CD14-positive monocyte (primary cell): ENCODE measurements around the gene ANGPTL2. TPM values are rescaled to one million over a fixed set of nuclear protein-coding genes. Genes with fewer than 3 reads are reported as not detected.

ENCODE experiments used
- DNase-seq, 3 donors: peaks; one replicate each; pipeline ENCODE4 v3.0.0-alpha.2; 2011 to 2022
- H2AFZ ChIP-seq: 2 replicates; pipeline ENCODE4 v1.6.0; 2012; ENCODE audit warnings: mild to moderate bottlenecking, low read depth, low read length, inconsistent platforms; ENCODE audit not compliant: insufficient read depth, poor library complexity, severe bottlenecking
- H3K27ac ChIP-seq, 2 donors: 1 replicate in 1 of 2; 2 replicates in 1 of 2; pipeline ENCODE4 v1.5.1; 2012 to 2013; ENCODE audit warnings: low read length in 2 of 2, control low read depth in 1 of 2, inconsistent platforms in 1 of 2, low read depth in 1 of 2, mild to moderate bottlenecking in 1 of 2
- H3K27me3 ChIP-seq, 2 donors: one replicate each; pipeline versions ENCODE4 v1.6.0 to v1.6.1; 2011 to 2013; ENCODE audit warnings: low read length in 2 of 2; ENCODE audit not compliant: control insufficient read depth in 2 of 2, insufficient read depth in 2 of 2
- H3K36me3 ChIP-seq, 2 donors: replicated peaks in 1 of 2; 1 replicate in 1 of 2; 2 replicates in 1 of 2; pipeline versions ENCODE4 v1.5.1 to v1.6.1; 2012 to 2013; ENCODE audit warnings: low read length in 2 of 2, control low read depth in 1 of 2, inconsistent platforms in 1 of 2, mild to moderate bottlenecking in 1 of 2; ENCODE audit not compliant: insufficient read depth in 2 of 2, control insufficient read depth in 1 of 2
- H3K4me1 ChIP-seq, 2 donors: 1 replicate in 1 of 2; 2 replicates in 1 of 2; pipeline versions ENCODE4 v1.5.1 to v1.6.1; 2012 to 2013; ENCODE audit warnings: low read length in 2 of 2, control low read depth in 1 of 2, inconsistent platforms in 1 of 2, mild to moderate bottlenecking in 1 of 2, moderate library complexity in 1 of 2; ENCODE audit not compliant: insufficient read depth in 2 of 2, control insufficient read depth in 1 of 2
- H3K4me2 ChIP-seq: replicated peaks from 2 replicates; pipeline ENCODE3; 2012; ENCODE audit warnings: low read length, moderate library complexity, mild to moderate bottlenecking; ENCODE audit not compliant: poor library complexity, severe bottlenecking; ENCODE audit errors: extremely low read depth
- H3K4me3 ChIP-seq, 3 experiments: fragments of 200-600 bp in 1 of 3; sonication (generic) in 1 of 3; replicated peaks in 1 of 3; 1 replicate in 2 of 3; 2 replicates in 1 of 3; pipeline ENCODE4 v1.5.1; 2011 to 2013; ENCODE audit warnings: low read length in 3 of 3, mild to moderate bottlenecking in 3 of 3, control low read depth in 2 of 3, low read depth in 2 of 3, inconsistent platforms in 1 of 3, moderate library complexity in 1 of 3
- H3K79me2 ChIP-seq: 2 replicates; pipeline ENCODE4 v1.6.0; 2012; ENCODE audit warnings: mild to moderate bottlenecking, control low read depth, inconsistent platforms, low read length, moderate library complexity; ENCODE audit not compliant: insufficient read depth
- H3K9ac ChIP-seq: 2 replicates; pipeline ENCODE4 v1.6.0; 2017; ENCODE audit warnings: low read length, mild to moderate bottlenecking; ENCODE audit not compliant: insufficient read depth, poor library complexity, severe bottlenecking
- H3K9me3 ChIP-seq, 2 donors: replicated peaks in 1 of 2; 1 replicate in 1 of 2; 2 replicates in 1 of 2; pipeline versions ENCODE4 v1.5.1 to v1.6.1; 2012 to 2013; ENCODE audit warnings: low read length in 2 of 2, control low read depth in 1 of 2; ENCODE audit not compliant: control insufficient read depth in 1 of 2, insufficient read depth in 1 of 2
- H4K20me1 ChIP-seq: 2 replicates; pipeline ENCODE4 v1.6.0; 2012; ENCODE audit warnings: mild to moderate bottlenecking, low read length, control low read depth, moderate library complexity; ENCODE audit not compliant: insufficient read depth
- H3K27ac Mint-ChIP-seq, 7 donors: one replicate each; pipeline ENCODE4 v1.8.0; 2020; ENCODE audit warnings: mild to moderate bottlenecking in 7 of 7, mixed read lengths in 7 of 7, moderate library complexity in 6 of 7, inconsistent platforms in 2 of 7
- H3K27me3 Mint-ChIP-seq, 3 donors: one replicate each; pipeline ENCODE4 v1.8.0; 2021 to 2022; ENCODE audit warnings: low read depth in 3 of 3, mild to moderate bottlenecking in 3 of 3, mixed read lengths in 3 of 3, moderate library complexity in 3 of 3, inconsistent platforms in 1 of 3
- H3K36me3 Mint-ChIP-seq, 2 donors: one replicate each; pipeline ENCODE4 v1.8.0; 2020; ENCODE audit warnings: mixed read lengths in 2 of 2, inconsistent platforms in 1 of 2, mild to moderate bottlenecking in 1 of 2
- H3K4me1 Mint-ChIP-seq: one replicate; pipeline ENCODE4 v1.8.0; 2020; ENCODE audit warnings: mild to moderate bottlenecking, mixed read lengths
- H3K4me3 Mint-ChIP-seq, 2 donors: one replicate each; pipeline ENCODE4 v1.8.0; 2020; ENCODE audit warnings: mild to moderate bottlenecking in 2 of 2, mixed read lengths in 2 of 2, moderate library complexity in 1 of 2
- H3K9me3 Mint-ChIP-seq, 7 donors: one replicate each; pipeline ENCODE4 v1.8.0; 2020 to 2022; ENCODE audit warnings: mixed read lengths in 7 of 7, mild to moderate bottlenecking in 6 of 7, moderate library complexity in 6 of 7, inconsistent platforms in 2 of 7
- WGBS: methylation state at CpG from one replicate; pipeline ENCODE4 v1.1.5; 2013; ENCODE audit warnings: missing lambda C conversion rate; ENCODE audit not compliant: insufficient coverage; 5-methylcytosine and 5-hydroxymethylcytosine counted together
- intact Hi-C, 2 donors: fragments of 100-400 bp; cut with micrococcal nuclease; formaldehyde crosslinking; loops; one replicate each; pipeline versions ENCODE4 v1.15.0 to v1.15.1; 2023
- polyA plus RNA-seq, 3 donors: library from polyadenylated mRNA; depleted of rRNA in 1 of 3; unstranded in 2 of 3; stranded (reverse) in 1 of 3; fragments of 300-500 nt in 2 of 3; fragments of >200 nt in 1 of 3; fragmentation: Illumina TruSeq in 2 of 3; gene quantifications; 1 replicate in 2 of 3; 2 replicates in 1 of 3; pipeline ENCODE4 v1.2.3, GENCODE V29; 2012 to 2021
- TF ChIP-seq, protein P1 (sequence below): fragments of 200-600 bp; IDR thresholded peaks from one replicate; pipeline ENCODE4 v1.8.0; 2022; ENCODE audit warnings: antibody characterized with exemption, mild to moderate bottlenecking

The ANGPTL2 gene
- polyA plus RNA-seq, 3 donors = not detected

DNA sequence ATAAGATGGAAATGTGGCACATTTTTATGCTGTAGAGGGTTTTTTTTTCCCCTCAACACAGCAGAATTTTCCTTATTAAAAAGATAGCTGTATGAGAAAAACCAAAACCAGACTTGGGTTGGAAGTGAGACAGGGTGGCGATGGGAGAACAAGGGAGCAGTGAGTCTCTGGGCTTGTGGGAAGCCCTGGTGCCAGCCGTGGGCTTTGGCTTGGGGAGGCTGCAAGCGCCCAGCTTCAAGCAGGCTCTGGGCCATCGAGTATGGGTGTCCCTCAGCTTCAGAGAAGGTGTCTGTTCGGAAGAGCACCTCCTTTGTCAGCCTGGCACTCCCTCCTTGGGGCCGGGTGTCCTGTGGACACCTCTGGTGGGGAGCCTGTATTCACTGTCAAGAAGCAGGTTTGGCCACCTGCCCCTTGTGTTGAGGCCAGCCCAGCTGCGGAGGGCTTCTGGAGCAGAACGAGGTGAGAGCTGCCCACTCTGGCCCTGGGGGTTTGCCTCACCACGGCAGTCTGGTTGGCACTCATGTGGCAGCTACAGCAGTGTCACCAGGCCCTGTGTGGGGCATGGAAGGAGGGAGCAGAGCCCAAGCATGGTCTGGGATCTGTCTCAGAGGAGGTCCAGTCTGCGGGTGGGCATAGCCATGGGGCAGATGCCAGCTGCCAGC lies 37.6 kb upstream of the ANGPTL2 start:
- no peak overlapping the region for H3K4me3 ChIP-seq
- no peak overlapping the region for H2AFZ ChIP-seq
- no peaks in the 10 kb centered on the region for H3K36me3 ChIP-seq
- Mint-ChIP-seq H3K4me1 (peaks cover 13% of the 10 kb centered on the region), H3K27ac (no peak overlapping the region), H3K36me3 (no peaks in the 10 kb centered on the region), H3K4me3 (no peak overlapping the region), H3K27me3 (peaks cover 1 to 10% (median 9%) of the 10 kb centered on the region in 3 donors), H3K9me3 (no peaks in the 10 kb centered on the region)
- no peak overlapping the region for H3K4me2 ChIP-seq
- TF ChIP-seq, protein P1, sequence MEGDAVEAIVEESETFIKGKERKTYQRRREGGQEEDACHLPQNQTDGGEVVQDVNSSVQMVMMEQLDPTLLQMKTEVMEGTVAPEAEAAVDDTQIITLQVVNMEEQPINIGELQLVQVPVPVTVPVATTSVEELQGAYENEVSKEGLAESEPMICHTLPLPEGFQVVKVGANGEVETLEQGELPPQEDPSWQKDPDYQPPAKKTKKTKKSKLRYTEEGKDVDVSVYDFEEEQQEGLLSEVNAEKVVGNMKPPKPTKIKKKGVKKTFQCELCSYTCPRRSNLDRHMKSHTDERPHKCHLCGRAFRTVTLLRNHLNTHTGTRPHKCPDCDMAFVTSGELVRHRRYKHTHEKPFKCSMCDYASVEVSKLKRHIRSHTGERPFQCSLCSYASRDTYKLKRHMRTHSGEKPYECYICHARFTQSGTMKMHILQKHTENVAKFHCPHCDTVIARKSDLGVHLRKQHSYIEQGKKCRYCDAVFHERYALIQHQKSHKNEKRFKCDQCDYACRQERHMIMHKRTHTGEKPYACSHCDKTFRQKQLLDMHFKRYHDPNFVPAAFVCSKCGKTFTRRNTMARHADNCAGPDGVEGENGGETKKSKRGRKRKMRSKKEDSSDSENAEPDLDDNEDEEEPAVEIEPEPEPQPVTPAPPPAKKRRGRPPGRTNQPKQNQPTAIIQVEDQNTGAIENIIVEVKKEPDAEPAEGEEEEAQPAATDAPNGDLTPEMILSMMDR = no peak
- no peak for DNase-seq
- H3K79me2 ChIP-seq = no peaks in the 10 kb centered on the region
- H3K27ac ChIP-seq = no peak overlapping the region
- 92% methylated on average over 9 of the region's 10 CpGs for WGBS
- intact Hi-C loops = no loop called here
- H3K4me1 ChIP-seq = no peaks in the 10 kb centered on the region
- no peaks in the 10 kb centered on the region for H3K9me3 ChIP-seq
- H4K20me1 ChIP-seq = no peaks in the 10 kb centered on the region
- peaks cover 0 to 3% of the 10 kb centered on the region in 2 donors for H3K27me3 ChIP-seq
- no peak overlapping the region for H3K9ac ChIP-seq

DNA sequence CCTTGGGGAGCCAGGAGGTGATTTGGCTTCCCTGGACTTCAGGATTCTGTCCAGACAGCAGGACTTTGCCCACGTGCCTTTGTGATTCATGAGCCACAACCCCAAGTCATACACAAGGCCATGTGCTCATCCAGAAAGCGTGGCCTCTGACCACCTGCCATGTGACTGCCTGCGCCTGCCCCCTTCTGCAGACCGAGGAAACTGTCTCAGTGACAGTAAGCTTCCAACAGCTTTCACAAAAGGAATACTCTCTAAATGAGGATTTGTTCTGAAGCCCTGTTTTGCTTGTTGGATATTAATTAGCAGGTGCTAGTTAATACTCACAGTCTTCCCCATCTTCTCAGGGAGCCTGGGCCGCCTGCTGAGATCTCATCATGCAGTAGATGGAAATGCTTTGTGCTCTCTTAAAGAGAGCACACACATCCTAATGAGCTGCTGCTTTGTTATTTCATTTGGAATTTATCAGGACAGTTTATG lies 36.9 kb upstream of the ANGPTL2 start:
- TF ChIP-seq, protein P1 = no peak
- H3K4me1 Mint-ChIP-seq = peaks cover 18% of the 10 kb centered on the region
- Histone ChIP-seq H3K9me3 (no peaks in the 10 kb centered on the region), H3K4me3 (no peak overlapping the region), H3K27ac (no peak overlapping the region), H3K79me2 (no peaks in the 10 kb centered on the region), H3K4me1 (no peaks in the 10 kb centered on the region), H3K36me3 (no peaks in the 10 kb centered on the region), H3K27me3 (peaks cover 0 to 3% of the 10 kb centered on the region in 2 donors), H4K20me1 (no peaks in the 10 kb centered on the region), H2AFZ (no peak overlapping the region), H3K4me2 (no peak overlapping the region), H3K9ac (no peak overlapping the region)
- WGBS = 82% methylated on average over 2 of the region's 5 CpGs
- H3K4me3 Mint-ChIP-seq = no peak overlapping the region
- intact Hi-C loops = no loop called here
- DNase-seq = no peak
- no peak overlapping the region for H3K27ac Mint-ChIP-seq
- peaks cover 1 to 15% (median 9%) of the 10 kb centered on the region in 3 donors for H3K27me3 Mint-ChIP-seq
- no peaks in the 10 kb centered on the region for H3K36me3 Mint-ChIP-seq
- H3K9me3 Mint-ChIP-seq = no peaks in the 10 kb centered on the region
